IMR-90 (cell line): ENCODE data around the gene FOSL1. TPM values are rescaled to one million over a fixed set of nuclear protein-coding genes. Genes with fewer than 3 reads are reported as not detected.

Experiments
- ATAC-seq: fragments of 200-7000 bp; cut with Tn5 transposase; 2 replicates; pipeline ENCODE4 v1.9.1; 2020; ENCODE audit warnings: low read depth, mild to moderate bottlenecking, moderate library complexity
- BruUV-seq: library from RNA; stranded (reverse); fragments of 400-500 nt; replicated peaks from 2 replicates; lab custom pipeline; 2021; lab: Mats Ljungman, UMichigan
- CTCF ChIA-PET: fragments of 300-600 bp; formaldehyde crosslinking; extraction: SDS; loops from one replicate; lab custom pipeline; 2021; ENCODE audit warnings: antibody characterized with exemption; lab: Yijun Ruan, JAX
- POLR2A ChIA-PET: fragments of 300-600 bp; sonication (Branson Sonifier 250); formaldehyde crosslinking; loops from one replicate; lab custom pipeline; 2022; ENCODE audit warnings: antibody characterized with exemption; ENCODE audit not compliant: unreplicated experiment; lab: Charles Lee
- DNase-seq: peaks from one replicate; pipeline ENCODE4 v3.0.0; 2013
- H2AFZ ChIP-seq: replicated peaks from 2 replicates; pipeline ENCODE3; 2013; ENCODE audit warnings: low read length, mild to moderate bottlenecking; ENCODE audit not compliant: poor library complexity
- H2AK5ac ChIP-seq: 2 replicates; pipeline ENCODE4 v1.6.1; 2013; ENCODE audit warnings: low read depth, low read length, inconsistent platforms
- H2AK9ac ChIP-seq: replicated peaks from 2 replicates; pipeline ENCODE3; 2013; ENCODE audit warnings: mild to moderate bottlenecking, low read depth, low read length, moderate library complexity; ENCODE audit not compliant: poor library complexity
- H2BK120ac ChIP-seq: 2 replicates; pipeline ENCODE4 v1.6.1; 2013; ENCODE audit warnings: low read depth, low read length, inconsistent platforms
- H2BK15ac ChIP-seq: 3 replicates; pipeline ENCODE4 v1.6.1; 2013; ENCODE audit warnings: low read depth, low read length, inconsistent platforms
- H2BK20ac ChIP-seq: 2 replicates; pipeline ENCODE4 v1.6.1; 2013; ENCODE audit warnings: low read depth, mild to moderate bottlenecking, inconsistent platforms, low read length, moderate library complexity
- H2BK5ac ChIP-seq: 2 replicates; pipeline ENCODE4 v1.6.1; 2013; ENCODE audit warnings: mild to moderate bottlenecking, low read depth, low read length, inconsistent platforms; ENCODE audit not compliant: poor library complexity, severe bottlenecking
- H3K14ac ChIP-seq: replicated peaks from 2 replicates; pipeline ENCODE4 v1.6.1; 2013; ENCODE audit warnings: low read depth, low read length, inconsistent platforms
- H3K18ac ChIP-seq: 2 replicates; pipeline ENCODE4 v1.6.1; 2013; ENCODE audit warnings: low read depth, low read length, control low read depth
- H3K23ac ChIP-seq: 2 replicates; pipeline ENCODE4 v1.6.1; 2013; ENCODE audit warnings: low read depth, low read length, inconsistent platforms
- H3K27ac ChIP-seq: 2 replicates; pipeline ENCODE4 v1.5.1; 2013; ENCODE audit warnings: mild to moderate bottlenecking, control low read depth, low read length; ENCODE audit not compliant: insufficient read depth
- H3K27me3 ChIP-seq: 2 replicates; pipeline ENCODE4 v1.6.1; 2013; ENCODE audit warnings: low read length; ENCODE audit not compliant: control insufficient read depth, insufficient read depth
- H3K36me3 ChIP-seq: 2 replicates; pipeline ENCODE4 v1.6.1; 2013; ENCODE audit warnings: low read length, mixed read lengths; ENCODE audit not compliant: control insufficient read depth, insufficient read depth
- H3K4ac ChIP-seq: 2 replicates; pipeline ENCODE4 v1.6.1; 2013; ENCODE audit warnings: low read depth, low read length, inconsistent platforms
- H3K4me1 ChIP-seq: 2 replicates; pipeline ENCODE4 v1.6.1; 2013; ENCODE audit warnings: low read length, mixed read lengths; ENCODE audit not compliant: control insufficient read depth, insufficient read depth
- H3K4me2 ChIP-seq: 2 replicates; pipeline ENCODE4 v1.6.1; 2013; ENCODE audit warnings: low read depth, mild to moderate bottlenecking, control low read depth, low read length, moderate library complexity
- H3K4me3 ChIP-seq: 2 replicates; pipeline ENCODE4 v1.5.1; 2013; ENCODE audit warnings: low read depth, mild to moderate bottlenecking, control low read depth, low read length, moderate library complexity; ENCODE audit not compliant: insufficient read depth
- H3K56ac ChIP-seq: 2 replicates; pipeline ENCODE4 v1.6.1; 2013; ENCODE audit warnings: low read length, inconsistent platforms; ENCODE audit not compliant: insufficient read depth; ENCODE audit errors: extremely low read depth
- H3K79me1 ChIP-seq, 2 experiments: 2 replicates each; pipeline ENCODE4 v1.6.1; 2013; ENCODE audit warnings: low read length in 2 of 2, inconsistent platforms in 1 of 2, low read depth in 1 of 2
- H3K9ac ChIP-seq: 2 replicates; pipeline ENCODE4 v1.6.1; 2013; ENCODE audit warnings: low read depth, low read length, control low read depth
- H3K9me1 ChIP-seq: 2 replicates; pipeline ENCODE4 v1.6.1; 2013; ENCODE audit warnings: low read length, inconsistent platforms; ENCODE audit not compliant: insufficient read depth
- H3K9me3 ChIP-seq: 2 replicates; pipeline ENCODE4 v1.6.1; 2013; ENCODE audit warnings: low read length; ENCODE audit not compliant: control insufficient read depth, insufficient read depth
- H4K20me1 ChIP-seq: 2 replicates; pipeline ENCODE4 v1.6.1; 2013; ENCODE audit warnings: low read length, inconsistent platforms; ENCODE audit not compliant: insufficient read depth
- H4K5ac ChIP-seq: 2 replicates; pipeline ENCODE4 v1.6.1; 2013; ENCODE audit warnings: mild to moderate bottlenecking, low read depth, low read length, control low read depth
- H4K8ac ChIP-seq, 2 experiments: 2 replicates each; pipeline ENCODE4 v1.6.1; 2013; ENCODE audit warnings: low read depth in 2 of 2, low read length in 2 of 2, control low read depth in 1 of 2, inconsistent platforms in 1 of 2
- H4K91ac ChIP-seq: 2 replicates; pipeline ENCODE4 v1.6.1; 2013; ENCODE audit warnings: low read depth, low read length, inconsistent platforms; ENCODE audit not compliant: insufficient read depth
- CEBPB ChIP-seq: IDR thresholded peaks from 2 replicates; pipeline ENCODE4 v1.6.1; 2012; ENCODE audit warnings: low read depth, low read length, improper control_type of control experiment
- CTCF ChIP-seq: conservative IDR thresholded peaks from 2 replicates; pipeline ENCODE4 v1.5.1; 2012; ENCODE audit warnings: mild to moderate bottlenecking, low read depth, low read length, improper control_type of control experiment
- MAZ ChIP-seq: IDR thresholded peaks from 2 replicates; pipeline ENCODE4 v1.6.1; 2012; ENCODE audit warnings: low read depth, mild to moderate bottlenecking, low read length, improper control_type of control experiment, moderate library complexity, borderline replicate concordance
- MXI1 ChIP-seq: IDR thresholded peaks from 2 replicates; pipeline ENCODE4 v1.6.1; 2012; ENCODE audit warnings: low read depth, mild to moderate bottlenecking, low read length, moderate library complexity, borderline replicate concordance
- POLR2A ChIP-seq: IDR thresholded peaks from 2 replicates; pipeline ENCODE4 v1.6.1; 2012; ENCODE audit warnings: mild to moderate bottlenecking, low read depth, low read length
- RAD21 ChIP-seq: IDR thresholded peaks from 2 replicates; pipeline ENCODE4 v1.6.1; 2012; ENCODE audit warnings: low read length, improper control_type of control experiment
- RCOR1 ChIP-seq: IDR thresholded peaks from 2 replicates; pipeline ENCODE4 v1.6.1; 2012; ENCODE audit warnings: mild to moderate bottlenecking, low read length, improper control_type of control experiment; ENCODE audit not compliant: insufficient replicate concordance
- RFX5 ChIP-seq: IDR thresholded peaks from 2 replicates; pipeline ENCODE4 v1.8.0; 2012; ENCODE audit warnings: low read depth, mild to moderate bottlenecking, low read length, moderate library complexity
- WGBS, 2 experiments: methylation state at CpG; one replicate each; pipeline versions ENCODE4 v1.1.5 to v1.1.7; 2013; ENCODE audit warnings: missing lambda C conversion rate in 2 of 2; ENCODE audit not compliant: insufficient read length in 1 of 2; ENCODE audit errors: extremely low coverage in 2 of 2; 5-methylcytosine and 5-hydroxymethylcytosine counted together
- dilution Hi-C: fragments of 300-500 bp; cut with HindIII; formaldehyde crosslinking; loops from one replicate; pipeline ENCODE4 v1.14.3; 2018; ENCODE audit warnings: low sequenced_read_pairs; ENCODE audit not compliant: unreplicated experiment
- in situ Hi-C: fragments of 300-500 bp; cut with MboI; formaldehyde crosslinking; loops from 3 replicates; pipeline ENCODE4 v1.14.3; 2019; ENCODE audit warnings: low sequenced_read_pairs, inconsistent platforms, mixed read lengths
- intact Hi-C: fragments of 100-400 bp; cut with micrococcal nuclease; formaldehyde crosslinking; loops from 2 replicates; pipeline ENCODE4 v1.10.0; 2022
- polyA plus RNA-seq, 3 experiments: library from polyadenylated mRNA; depleted of rRNA; stranded (reverse); fragments of >200 nt; gene quantifications; 2 replicates each; pipeline ENCODE4 v1.2.3, GENCODE V29; 2012; ENCODE audit warnings: low replicate concordance in 1 of 3
- total RNA-seq: library from RNA; depleted of rRNA; stranded (reverse); fragments of >200 nt; gene quantifications from 2 replicates; pipeline ENCODE4 v1.2.3, GENCODE V29; 2012

FOSL1 gene
- total and polyA plus RNA-seq, 2 of the 4 experiments (the other 2 are of a cell fraction), result 17.2 to 107 TPM

DNA sequence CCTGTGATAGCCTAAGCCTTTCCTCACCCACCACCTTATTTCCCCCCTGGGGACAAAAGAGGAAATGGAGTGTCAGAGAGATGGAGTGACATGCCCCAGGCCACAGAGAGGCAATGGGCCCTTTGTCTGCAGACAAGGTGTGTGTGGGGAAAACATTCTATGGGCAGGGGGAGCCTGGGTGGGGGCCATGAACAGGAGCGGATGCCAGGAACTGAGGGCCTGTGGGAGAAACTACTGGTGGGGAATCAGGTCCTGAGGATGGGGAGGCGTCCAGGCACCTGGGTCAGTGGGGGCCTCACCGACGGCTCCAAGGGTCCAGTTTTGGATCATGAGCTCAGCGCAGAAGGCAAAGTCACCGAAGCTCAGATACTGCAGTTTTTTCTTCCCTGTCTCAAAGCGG, 15.0 kb downstream of the FOSL1 start:
- H3K9me3 ChIP-seq, result no peaks in the 10 kb centered on the region
- H3K4me2 ChIP-seq, result no peak overlapping the region
- no peak overlapping the region for H2BK20ac ChIP-seq
- no peak overlapping the region for H4K5ac ChIP-seq
- H4K8ac ChIP-seq, result no peak overlapping the region
- no peak overlapping the region for H4K91ac ChIP-seq
- ChIA-PET POLR2A (interaction anchor here (0.6 to 0.7 kb wide), 2 partner anchors 15 to 29 kb away, joined by 3 to 15 read pairs; partner anchors contain the start of gene FOSL1), CTCF (interaction anchor here (0.6 to 1.5 kb wide), 10 partner anchors 11 to 100 kb away, joined by 3 to 14 read pairs (median 4); partner anchors contain the start of genes EFEMP2 and MUS81)
- H2BK15ac ChIP-seq, result no peak overlapping the region
- no peak overlapping the region for H3K56ac ChIP-seq
- no peak overlapping the region for H2BK120ac ChIP-seq
- no peak overlapping the region for H3K27ac ChIP-seq
- H3K9ac ChIP-seq, result no peak overlapping the region
- BruUV-seq, result no TSS peak
- H3K36me3 ChIP-seq, result peaks cover 40% of the 10 kb centered on the region
- no peak overlapping the region for H3K14ac ChIP-seq
- 90% methylated on average over 6 of the region's 7 CpGs; no CpG with 5 or more reads in 1 of the 2 experiments for WGBS, 2 experiments
- no peak for TF ChIP-seq RFX5
- no peak for TF ChIP-seq RCOR1
- TF ChIP-seq RAD21, result no peak
- TF ChIP-seq CTCF, result no peak
- TF ChIP-seq MXI1, result no peak
- TF ChIP-seq MAZ, result no peak
- TF ChIP-seq POLR2A, result no peak
- TF ChIP-seq CEBPB, result no peak
- no peak overlapping the region for H2BK5ac ChIP-seq
- peaks cover 21% of the 10 kb centered on the region for H4K20me1 ChIP-seq
- peaks cover 5% of the 10 kb centered on the region; the same call in 1 of the 2 replicates for H3K9me1 ChIP-seq
- no peak overlapping the region for H3K4ac ChIP-seq
- peaks cover 9% of the 10 kb centered on the region for H3K4me1 ChIP-seq
- no peaks in the 10 kb centered on the region for H3K27me3 ChIP-seq
- H2AFZ ChIP-seq, result no peak overlapping the region
- H3K18ac ChIP-seq, result no peak overlapping the region
- DNase-seq (no peak), ATAC-seq (no peak)
- in situ Hi-C loops, result no loop called here
- peaks cover 9 to 58% of the 10 kb centered on the region in 2 experiments for H3K79me1 ChIP-seq
- H3K23ac ChIP-seq, result no peak overlapping the region
- no peak overlapping the region for H2AK5ac ChIP-seq
- intact Hi-C loops, result no loop called here
- dilution Hi-C loops, result no loop called here
- no peak overlapping the region for H3K4me3 ChIP-seq
- no peak overlapping the region for H2AK9ac ChIP-seq
